GM19238 (cell line): ENCODE results near the gene FBXO46.
A peak's percentile ranks its signal among the peaks of the same experiment; 100 is the strongest.
"Not testable (repeated sequence)": the region's sequence is repeated elsewhere in the genome, so short reads cannot be mapped to it uniquely, and the experiment has no call there.

ENCODE experiments used
- DNase-seq: peaks from one replicate; pipeline ENCODE4 v3.0.0; 2011; ENCODE audit warnings: low spot score; ENCODE audit not compliant: insufficient read length

FBXO46 gene

DNA sequence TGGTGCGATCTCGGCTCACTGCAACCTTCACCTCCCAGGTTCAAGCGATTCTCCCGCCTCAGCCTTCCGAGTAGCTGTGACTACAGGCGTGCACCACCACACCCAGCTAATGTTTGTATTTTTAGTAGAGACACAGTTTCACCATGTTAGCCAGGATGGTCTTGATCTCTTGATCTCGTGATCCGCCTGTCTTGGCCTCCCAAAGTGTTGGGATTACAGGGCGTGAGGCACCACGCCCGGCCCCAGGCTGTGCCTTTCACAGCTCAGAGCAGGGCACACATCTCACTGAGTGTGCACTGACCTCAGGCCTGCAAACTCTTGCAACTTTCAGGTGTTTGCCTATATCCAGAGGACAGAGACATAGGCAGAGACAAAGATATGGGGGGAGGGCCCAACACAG, 45.7 kb downstream of the FBXO46 start:
- not testable (repeated sequence) for DNase-seq

DNA sequence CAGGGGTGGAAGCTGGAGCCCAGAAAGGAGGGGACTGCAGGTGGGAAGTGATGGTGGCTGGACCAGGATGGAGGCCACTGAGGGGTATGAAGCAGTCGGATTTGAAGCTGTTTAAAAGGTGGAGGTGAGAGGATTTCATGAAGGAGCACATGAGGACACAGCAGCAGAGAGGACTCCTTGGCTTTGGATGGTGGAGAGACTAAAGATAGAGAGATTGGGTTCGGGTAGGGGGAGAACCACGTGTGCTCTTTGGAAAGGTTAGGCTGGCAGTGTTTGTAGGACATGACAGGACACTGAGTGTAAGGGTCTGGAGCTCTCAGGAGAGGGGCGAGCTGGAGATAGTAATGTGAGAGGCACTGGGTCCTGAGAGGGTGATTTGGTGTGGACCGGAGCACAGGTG, 47.8 kb downstream of the FBXO46 start:
- DNase-seq = no peak

DNA sequence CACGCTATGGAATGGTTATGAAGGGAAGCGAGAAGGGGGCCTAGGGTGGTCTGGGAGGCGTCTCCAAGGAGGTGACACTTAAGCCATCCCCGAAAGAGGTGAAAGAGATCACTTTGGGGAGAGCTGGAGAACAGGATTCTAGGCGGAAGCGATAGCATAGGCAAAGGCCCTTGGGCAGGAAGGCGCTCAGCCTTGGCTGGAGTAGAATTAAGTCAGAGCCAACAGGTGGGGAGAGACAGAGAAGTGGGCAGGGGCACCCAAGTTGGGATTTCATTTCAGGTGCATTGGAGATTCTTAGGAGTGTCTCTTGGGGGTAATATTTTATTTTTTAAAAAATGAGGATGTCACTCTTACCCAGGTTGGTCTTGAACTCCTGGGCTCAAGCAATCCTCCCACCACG, 48.6 kb downstream of the FBXO46 start:
- DNase-seq = no peak

DNA sequence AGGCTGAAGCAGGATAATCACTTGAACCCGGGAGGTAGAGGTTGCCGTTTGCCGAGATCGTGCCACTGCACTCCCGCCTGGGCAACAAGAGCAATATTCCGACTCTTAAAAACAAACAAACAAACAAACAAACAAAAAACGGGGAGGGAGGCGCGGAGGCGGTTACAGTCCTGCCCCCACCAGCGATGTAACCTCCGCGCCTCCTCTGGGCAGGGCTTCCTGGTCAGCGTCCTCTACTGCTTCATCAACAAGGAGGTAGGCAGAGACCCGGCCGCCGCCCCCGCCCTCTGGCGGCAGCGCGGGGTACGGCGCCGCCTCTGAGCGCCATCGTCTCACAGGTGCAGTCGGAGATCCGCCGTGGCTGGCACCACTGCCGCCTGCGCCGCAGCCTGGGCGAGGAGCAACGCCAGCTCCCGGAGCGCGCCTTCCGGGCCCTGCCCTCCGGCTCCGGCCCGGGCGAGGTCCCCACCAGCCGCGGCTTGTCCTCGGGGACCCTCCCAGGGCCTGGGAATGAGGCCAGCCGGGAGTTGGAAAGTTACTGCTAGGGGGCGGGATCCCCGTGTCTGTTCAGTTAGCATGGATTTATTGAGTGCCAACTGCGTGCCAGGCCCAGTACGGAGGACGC, 49.2 kb downstream of the FBXO46 start:
- DNase-seq = peak; percentile 69

DNA sequence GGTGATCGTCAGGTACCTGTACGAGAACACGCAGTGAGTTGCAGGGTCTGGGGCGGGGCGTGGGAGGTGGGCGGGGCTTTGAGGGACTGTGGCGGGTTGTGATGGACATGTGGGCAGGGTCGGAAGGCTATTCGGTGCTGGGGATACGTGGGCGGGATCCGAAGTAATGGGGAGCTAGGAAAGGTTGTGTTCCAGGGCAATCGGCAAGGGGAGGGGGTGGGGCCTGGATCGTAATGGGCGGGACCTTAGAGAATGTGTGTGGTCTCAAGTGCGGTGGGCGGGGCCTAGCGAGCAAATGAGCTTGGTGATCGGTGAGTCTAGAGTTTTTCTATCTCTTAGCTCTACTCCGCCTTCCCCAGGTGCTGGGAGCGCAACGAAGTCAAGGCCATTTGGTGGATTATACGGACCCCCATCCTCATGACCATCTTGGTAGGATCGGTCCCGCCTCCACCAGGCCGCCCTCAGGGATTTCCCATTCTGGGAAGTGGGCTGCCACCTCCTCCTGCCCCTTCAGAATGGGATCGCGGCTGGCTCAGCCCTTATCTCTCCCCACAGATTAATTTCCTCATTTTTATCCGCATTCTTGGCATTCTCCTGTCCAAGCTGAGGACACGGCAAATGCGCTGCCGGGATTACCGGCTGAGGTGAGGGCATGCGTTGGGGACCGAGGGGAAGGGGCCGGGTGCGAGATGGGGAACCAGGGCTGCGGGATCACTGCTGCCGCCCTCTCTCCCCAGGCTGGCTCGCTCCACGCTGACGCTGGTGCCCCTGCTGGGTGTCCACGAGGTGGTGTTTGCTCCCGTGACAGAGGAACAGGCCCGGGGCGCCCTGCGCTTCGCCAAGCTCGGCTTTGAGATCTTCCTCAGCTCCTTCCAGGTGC, 53.1 kb downstream of the FBXO46 start:
- peak; percentile 85 for DNase-seq

DNA sequence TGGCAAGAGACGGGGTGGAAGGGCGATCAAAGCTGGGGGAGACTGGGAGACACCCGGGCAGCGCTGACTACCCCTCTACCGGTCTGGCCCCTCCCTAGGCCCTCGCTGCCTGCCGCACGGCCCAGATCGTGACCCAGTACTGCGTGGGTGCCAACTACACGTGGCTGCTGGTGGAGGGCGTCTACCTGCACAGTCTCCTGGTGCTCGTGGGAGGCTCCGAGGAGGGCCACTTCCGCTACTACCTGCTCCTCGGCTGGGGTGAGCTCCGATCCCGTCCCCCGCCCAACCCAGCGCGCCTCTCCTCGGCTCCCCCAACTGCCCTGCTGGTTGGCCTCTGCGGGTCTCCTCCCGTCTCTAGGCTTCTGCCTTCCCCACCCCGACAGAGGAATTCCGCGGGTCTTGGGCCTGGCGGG, 53.8 kb downstream of the FBXO46 start:
- peak; percentile 32 for DNase-seq

DNA sequence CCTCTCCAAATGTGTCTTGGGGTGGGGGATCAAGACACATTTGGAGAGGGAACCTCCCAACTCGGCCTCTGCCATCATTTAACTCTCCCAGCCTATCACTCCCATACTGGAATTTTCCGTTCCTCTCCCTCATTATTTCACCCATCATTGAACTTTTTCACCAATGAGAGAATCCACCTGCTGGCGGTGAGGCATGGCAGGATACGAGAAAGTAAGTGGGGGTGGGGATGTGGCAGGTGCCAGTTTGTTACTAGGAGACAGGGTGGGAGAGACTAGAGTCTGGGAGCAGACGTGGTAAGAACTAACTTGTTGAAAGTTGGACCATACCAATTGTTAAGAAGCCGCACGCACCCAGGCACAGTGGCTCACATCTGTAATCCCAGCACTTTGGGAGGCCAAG, 55.8 kb downstream of the FBXO46 start:
- no peak for DNase-seq

DNA sequence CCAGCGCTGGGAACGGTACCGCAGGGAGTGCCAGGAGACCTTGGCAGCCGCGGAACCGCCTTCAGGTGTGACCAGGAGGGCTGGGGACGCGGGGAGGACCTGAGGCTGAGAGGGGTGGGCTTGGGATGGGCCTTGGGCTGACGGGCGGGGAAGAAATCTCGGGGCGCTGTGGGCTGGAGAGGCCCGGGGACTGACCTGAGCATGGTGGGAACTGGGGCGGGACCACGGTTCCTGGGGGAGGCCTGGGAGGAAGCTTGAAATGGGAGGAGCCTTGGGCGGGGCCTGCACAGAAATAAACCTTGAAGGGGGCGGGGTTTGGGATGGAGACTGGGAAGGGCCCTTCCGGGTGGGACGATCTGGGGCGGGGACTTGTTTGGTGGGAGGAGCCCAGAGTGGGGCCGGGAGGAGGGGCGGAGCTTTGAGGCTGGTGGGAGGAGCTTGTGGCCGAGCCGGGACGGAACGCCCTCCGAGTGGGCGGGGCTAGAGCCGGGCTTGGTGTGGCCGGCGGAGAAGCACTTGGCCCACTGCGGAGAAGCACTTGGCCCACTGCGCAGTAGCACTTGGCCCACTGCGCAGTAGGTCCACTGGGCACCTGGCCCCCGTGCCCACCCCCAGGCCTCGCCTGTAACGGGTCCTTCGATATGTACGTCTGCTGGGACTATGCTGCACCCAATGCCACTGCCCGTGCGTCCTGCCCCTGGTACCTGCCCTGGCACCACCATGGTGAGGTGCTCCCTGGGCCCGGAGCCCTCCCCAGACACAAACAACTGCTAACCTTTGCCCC, 59.8 kb downstream of the FBXO46 start:
- peak; percentile 87 for DNase-seq

DNA sequence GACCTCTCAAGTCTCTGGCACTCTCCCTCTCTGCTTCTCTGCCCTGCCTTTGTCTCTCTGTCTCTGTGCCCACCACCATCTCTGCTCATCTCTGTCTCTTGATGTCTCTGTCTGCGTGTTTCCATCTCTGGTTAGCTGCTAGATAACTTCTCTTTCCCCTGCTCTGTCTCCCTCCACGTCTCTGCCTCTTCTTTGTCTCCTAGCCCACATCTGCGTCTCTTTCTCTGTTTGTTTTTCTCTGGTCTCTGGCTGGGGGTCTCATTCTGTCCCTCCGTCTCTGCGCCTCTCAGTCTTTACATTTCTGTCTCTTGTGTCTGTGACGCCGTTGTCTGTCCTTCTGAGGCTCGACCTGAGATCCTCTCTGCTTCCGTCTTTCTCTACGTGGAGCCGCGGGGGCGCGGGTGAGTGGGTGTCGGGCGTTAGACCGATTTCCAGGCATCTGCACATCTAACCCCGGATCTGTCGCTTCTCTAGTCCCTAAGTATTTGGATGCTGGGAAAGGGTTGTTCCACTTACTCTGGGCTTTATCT, 62.3 kb downstream of the FBXO46 start:
- peak; percentile 38 for DNase-seq

DNA sequence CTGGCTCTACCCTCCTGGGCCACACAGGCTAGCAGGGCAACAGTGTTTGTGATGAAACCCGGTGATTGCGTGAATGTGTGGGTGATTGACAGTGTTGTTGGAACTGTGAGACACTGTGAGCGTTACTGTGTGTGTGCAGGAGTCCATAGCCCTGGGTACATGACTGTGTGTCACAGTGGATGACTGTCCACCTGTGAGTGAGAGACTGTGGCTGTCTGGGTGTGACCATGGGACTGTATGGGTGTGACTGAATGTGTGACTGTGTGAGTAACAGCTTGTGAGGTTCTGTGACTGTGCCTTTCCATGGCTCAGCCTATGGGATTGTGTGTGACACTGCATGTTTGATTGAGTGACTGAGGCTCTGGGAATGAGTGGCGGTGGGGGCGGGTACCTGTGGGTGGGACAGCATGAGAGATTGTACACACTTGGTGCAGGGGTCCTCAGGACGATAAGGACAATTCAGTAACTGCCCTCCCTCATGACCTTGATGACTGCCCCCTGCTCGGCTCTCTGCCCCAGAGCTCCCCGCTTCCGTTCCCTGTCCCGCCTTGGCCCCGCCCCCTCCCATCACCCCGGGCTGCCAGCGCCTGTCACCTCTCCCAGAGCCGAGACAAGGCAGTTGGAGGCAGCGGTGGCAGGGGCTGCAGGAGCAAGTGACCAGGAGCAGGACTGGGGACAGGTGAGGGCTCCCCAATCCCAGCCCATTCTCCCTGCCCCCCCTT, 62.9 kb downstream of the FBXO46 start, which contains the start of gene GIPR:
Gene GIPR, plus strand, starts transcription at position 602 of the 722 bp plus-strand sequence. CDS start 1,300 bp downstream, outside the sequence.
- peak; percentile 71 for DNase-seq

DNA sequence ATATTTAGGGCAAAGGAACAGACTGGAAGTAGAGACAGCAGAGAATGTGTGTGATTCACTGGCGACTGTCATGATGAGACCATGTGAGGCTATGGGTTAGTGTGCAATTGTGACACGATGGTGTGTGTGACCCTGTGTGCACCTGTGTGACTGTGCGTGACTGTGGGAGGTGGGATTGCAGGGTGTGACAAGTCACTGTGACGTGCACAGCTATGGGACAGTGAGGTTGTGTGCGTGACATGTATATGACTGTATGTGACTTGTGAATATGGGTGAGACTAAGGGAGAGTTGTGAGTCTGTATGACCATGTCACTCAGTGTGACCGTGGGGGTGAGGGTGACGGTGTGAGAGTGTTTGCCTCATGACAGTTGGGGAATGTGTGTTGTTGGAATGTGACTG, 66.1 kb downstream of the FBXO46 start:
- no peak for DNase-seq

DNA sequence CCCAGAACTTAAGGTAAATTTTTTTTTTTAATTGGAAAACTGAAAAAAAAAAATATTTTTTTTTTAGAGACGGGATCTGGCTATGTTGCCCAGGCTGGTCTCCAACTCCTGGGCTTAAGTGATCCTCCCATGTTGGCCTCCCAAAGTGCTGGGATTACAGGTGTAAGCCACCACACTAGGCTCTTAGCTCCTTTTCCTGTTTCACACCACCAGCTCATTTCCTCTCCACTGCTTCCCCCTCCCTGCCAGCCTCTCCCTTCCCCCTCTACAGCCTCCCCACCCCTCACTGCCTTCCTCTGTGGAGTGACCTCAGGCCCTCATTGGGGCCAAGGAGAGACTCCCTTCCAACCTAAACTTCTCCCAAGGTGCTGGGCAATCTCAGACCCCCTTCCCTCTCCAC, 66.9 kb downstream of the FBXO46 start:
- no peak for DNase-seq

DNA sequence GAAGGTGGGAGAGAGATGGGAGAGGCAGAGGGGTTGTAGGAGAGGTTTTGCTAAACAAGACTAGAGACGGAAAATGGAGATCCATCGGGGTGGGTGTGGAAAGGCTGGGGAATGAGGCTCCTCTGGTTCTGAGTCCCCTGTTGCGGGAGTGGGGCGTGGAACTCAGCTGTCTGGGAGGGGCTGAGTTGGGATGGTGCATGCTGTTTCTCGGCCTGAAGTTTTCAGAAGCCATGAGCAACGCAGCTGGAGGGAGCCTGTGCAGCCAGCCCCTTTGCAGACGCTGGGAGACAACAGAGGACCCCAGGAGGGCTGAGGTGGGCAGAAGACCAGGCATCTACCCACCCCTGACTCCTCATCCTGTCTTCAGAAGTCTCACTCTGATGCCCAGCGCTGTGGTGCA, 70.1 kb downstream of the FBXO46 start:
- no peak for DNase-seq
